Hepatocyte (in vitro differentiated cells): ENCODE measurements around the gene PTAR1. TPM values are rescaled to one million over a fixed set of nuclear protein-coding genes. Genes with fewer than 3 reads are reported as not detected.

Experiments
- DNase-seq: peaks from one replicate; pipeline ENCODE4 v3.0.0-alpha.2; 2016; ENCODE audit warnings: low spot score
- H2AFZ ChIP-seq: fragments of 200-600 bp; sonication (generic); 2 replicates; pipeline ENCODE4 v1.6.0; 2016; ENCODE audit warnings: antibody characterized with exemption, mild to moderate bottlenecking
- H3K27ac ChIP-seq: fragments of 200-600 bp; sonication (generic); 2 replicates; pipeline ENCODE4 v1.5.1; 2016; ENCODE audit warnings: mild to moderate bottlenecking
- H3K27me3 ChIP-seq: fragments of 200-600 bp; sonication (generic); 2 replicates; pipeline ENCODE4 v1.6.1; 2016
- H3K36me3 ChIP-seq: fragments of 200-600 bp; sonication (generic); replicated peaks from 2 replicates; pipeline ENCODE4 v1.5.1; 2016; ENCODE audit warnings: low read depth; ENCODE audit not compliant: insufficient read depth
- H3K4me1 ChIP-seq: fragments of 200-600 bp; sonication (generic); 2 replicates; pipeline ENCODE4 v1.5.1; 2016; ENCODE audit warnings: mild to moderate bottlenecking, moderate library complexity; ENCODE audit not compliant: insufficient read depth
- H3K4me2 ChIP-seq: fragments of 200-600 bp; sonication (generic); 2 replicates; pipeline ENCODE4 v1.6.0; 2016
- H3K4me3 ChIP-seq: fragments of 200-600 bp; sonication (generic); 2 replicates; pipeline ENCODE4 v1.5.1; 2016; ENCODE audit warnings: mild to moderate bottlenecking
- H3K79me2 ChIP-seq: fragments of 200-600 bp; sonication (generic); 2 replicates; pipeline ENCODE4 v1.6.0; 2017; ENCODE audit warnings: mild to moderate bottlenecking
- H3K9me2 ChIP-seq: fragments of 200-600 bp; sonication (generic); replicated peaks from 2 replicates; pipeline ENCODE4 v1.6.0; 2017; ENCODE audit warnings: mild to moderate bottlenecking; ENCODE audit not compliant: insufficient read depth
- H3K9me3 ChIP-seq: fragments of 200-600 bp; sonication (generic); 2 replicates; pipeline ENCODE4 v1.5.1; 2016; ENCODE audit warnings: low read depth, mild to moderate bottlenecking
- H4K20me1 ChIP-seq: fragments of 200-600 bp; sonication (generic); 2 replicates; pipeline ENCODE4 v1.6.0; 2016; ENCODE audit warnings: mild to moderate bottlenecking; ENCODE audit not compliant: insufficient read depth, poor library complexity, severe bottlenecking
- CTCF ChIP-seq: fragments of 200-600 bp; sonication (generic); IDR thresholded peaks from 2 replicates; pipeline ENCODE4 v1.5.1; 2016; ENCODE audit warnings: antibody characterized with exemption, mild to moderate bottlenecking; ENCODE audit not compliant: poor library complexity
- EZH2 ChIP-seq: fragments of 200-600 bp; sonication (generic); IDR thresholded peaks from 2 replicates; pipeline ENCODE4 v1.6.1; 2016; ENCODE audit warnings: antibody characterized with exemption, mild to moderate bottlenecking, borderline replicate concordance
- EZH2phosphoT487 ChIP-seq: fragments of 200-600 bp; sonication (generic); IDR thresholded peaks from one replicate; pipeline ENCODE4 v1.6.1; 2018; ENCODE audit warnings: antibody characterized with exemption, mild to moderate bottlenecking, low read depth, moderate library complexity; ENCODE audit not compliant: unreplicated experiment, severe bottlenecking
- WGBS: methylation state at CpG from one replicate; pipeline ENCODE4 v1.1.6; 2016; ENCODE audit warnings: low lambda C conversion rate; ENCODE audit errors: missing lambda C conversion rate; 5-methylcytosine and 5-hydroxymethylcytosine counted together
- polyA plus RNA-seq: library from polyadenylated mRNA; unstranded; fragments of >200 nt; fragmentation: Nextera tagmentation; extraction: Ambion mirVana; gene quantifications from 2 replicates; pipeline ENCODE4 v1.2.1, GENCODE V29; 2016
- total RNA-seq: library from RNA; depleted of rRNA; stranded (reverse); fragments of >200 nt; gene quantifications from 2 replicates; pipeline ENCODE4 v1.2.3, GENCODE V29; 2014

Gene PTAR1
- total and polyA plus RNA-seq, 2 experiments from 2014 or later = 10.8 to 75.1 TPM

- Histone ChIP-seq H4K20me1 (no peaks in the 10 kb centered on the region), H3K9me2 (no peaks in the 10 kb centered on the region), H3K36me3 (no peaks in the 10 kb centered on the region), H2AFZ (peak overlapping the region; percentile 94), H3K79me2 (no peaks in the 10 kb centered on the region), H3K9me3 (no peaks in the 10 kb centered on the region), H3K4me1 (peaks cover 6% of the 10 kb centered on the region), H3K4me3 (peak overlapping the region; percentile 68), H3K27me3 (peaks cover 10% of the 10 kb centered on the region), H3K4me2 (peak overlapping the region; percentile 98), H3K27ac (peak overlapping the region; percentile 83)
- TF ChIP-seq EZH2phosphoT487 (no peak), CTCF (peak; percentile 91), EZH2 (no peak)
- 1% methylated on average over 55 of the region's 60 CpGs for WGBS
- DNase-seq = peak; percentile 92
Observed at GRCh38 chr9:69672596-69673310, 87.1 kb downstream of the PTAR1 start.

- Histone ChIP-seq H3K27me3 (peaks cover 10% of the 10 kb centered on the region), H3K79me2 (no peaks in the 10 kb centered on the region), H3K4me2 (peak within 1 kb of the TSS; percentile 98), H4K20me1 (no peaks in the 10 kb centered on the region), H3K9me3 (no peaks in the 10 kb centered on the region), H3K36me3 (no peaks in the 10 kb centered on the region), H3K4me1 (peaks cover 6% of the 10 kb centered on the region), H3K4me3 (peak within 1 kb of the TSS; percentile 89), H3K9me2 (no peaks in the 10 kb centered on the region), H3K27ac (peak within 1 kb of the TSS; percentile 83), H2AFZ (peak within 1 kb of the TSS; percentile 97)
- TF ChIP-seq EZH2phosphoT487 = no peak
- peak; percentile 3 for TF ChIP-seq CTCF
- peak; percentile 85 for DNase-seq
- 1% methylated on average over 28 of the region's 92 CpGs for WGBS
Observed at GRCh38 chr9:69671879-69672595, 87.8 kb downstream of the PTAR1 start, which contains the start of gene APBA1. APBA1 (minus strand) TSS chr9:69672371.

- peak overlapping the region; percentile 98 for H3K4me2 ChIP-seq
- peaks cover 6% of the 10 kb centered on the region for H3K4me1 ChIP-seq
- no peak for TF ChIP-seq CTCF
- no peak for TF ChIP-seq EZH2phosphoT487
- TF ChIP-seq EZH2 = no peak
- H3K36me3 ChIP-seq = no peaks in the 10 kb centered on the region
- peak overlapping the region; percentile 89 for H3K4me3 ChIP-seq
- peak overlapping the region; percentile 97 for H2AFZ ChIP-seq
- peaks cover 10% of the 10 kb centered on the region for H3K27me3 ChIP-seq
- peak overlapping the region; percentile 56 for H3K27ac ChIP-seq
- no peaks in the 10 kb centered on the region for H3K9me2 ChIP-seq
- no peaks in the 10 kb centered on the region for H4K20me1 ChIP-seq
- H3K9me3 ChIP-seq = no peaks in the 10 kb centered on the region
- no peak for DNase-seq
- 55% methylated on average over 15 of the region's 15 CpGs for WGBS
- no peaks in the 10 kb centered on the region for H3K79me2 ChIP-seq
Observed at GRCh38 chr9:69671311-69671878, 88.4 kb downstream of the PTAR1 start.
